Measurements from ENCODE around the gene SMLR1. TPM values are rescaled to one million over a fixed set of nuclear protein-coding genes. Genes with fewer than 3 reads are reported as not detected.

SMLR1 gene
- total RNA-seq, 1 experiment from 2014 or later = 0.08 TPM

Other genes with a start within 250 kb of the SMLR1 start
- gene EPB41L2, start 235.8 kb downstream of the SMLR1 start, total RNA-seq (2021; ENCODE audit: unreplicated experiment) = 199 TPM

Data from Panc1 (cell line).